ENCODE data around the gene SPATA21. TPM values are rescaled to one million over a fixed set of nuclear protein-coding genes. Genes with fewer than 3 reads are reported as not detected.
A peak's percentile ranks its signal among the peaks of the same experiment; 100 is the strongest.

SPATA21 gene
- total RNA-seq, 4 donors from 2014 or later: not detected

DNA sequence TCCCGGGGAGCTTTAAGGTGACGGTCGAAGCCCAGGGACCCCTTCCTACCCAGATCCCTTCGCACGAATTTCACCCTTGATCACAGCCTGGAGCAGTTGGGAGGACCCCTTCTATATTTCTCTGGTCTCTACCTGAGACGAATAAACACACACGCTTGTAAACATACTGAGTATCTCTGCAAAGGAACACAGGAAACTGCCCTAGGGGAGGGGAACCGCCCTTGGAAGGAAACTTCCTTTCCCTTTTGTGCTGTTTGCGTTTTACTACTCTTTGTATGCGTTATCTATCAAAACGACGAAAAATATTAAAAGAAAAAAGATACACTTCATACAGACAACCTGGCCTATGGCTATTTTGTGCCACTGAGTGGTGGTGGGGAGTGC is 4.0 kb upstream of the SPATA21 start:
- TF ChIP-seq POLR2A (IDR thresholded peaks at IDR 0.05): no peak
- TF ChIP-seq, protein P1, sequence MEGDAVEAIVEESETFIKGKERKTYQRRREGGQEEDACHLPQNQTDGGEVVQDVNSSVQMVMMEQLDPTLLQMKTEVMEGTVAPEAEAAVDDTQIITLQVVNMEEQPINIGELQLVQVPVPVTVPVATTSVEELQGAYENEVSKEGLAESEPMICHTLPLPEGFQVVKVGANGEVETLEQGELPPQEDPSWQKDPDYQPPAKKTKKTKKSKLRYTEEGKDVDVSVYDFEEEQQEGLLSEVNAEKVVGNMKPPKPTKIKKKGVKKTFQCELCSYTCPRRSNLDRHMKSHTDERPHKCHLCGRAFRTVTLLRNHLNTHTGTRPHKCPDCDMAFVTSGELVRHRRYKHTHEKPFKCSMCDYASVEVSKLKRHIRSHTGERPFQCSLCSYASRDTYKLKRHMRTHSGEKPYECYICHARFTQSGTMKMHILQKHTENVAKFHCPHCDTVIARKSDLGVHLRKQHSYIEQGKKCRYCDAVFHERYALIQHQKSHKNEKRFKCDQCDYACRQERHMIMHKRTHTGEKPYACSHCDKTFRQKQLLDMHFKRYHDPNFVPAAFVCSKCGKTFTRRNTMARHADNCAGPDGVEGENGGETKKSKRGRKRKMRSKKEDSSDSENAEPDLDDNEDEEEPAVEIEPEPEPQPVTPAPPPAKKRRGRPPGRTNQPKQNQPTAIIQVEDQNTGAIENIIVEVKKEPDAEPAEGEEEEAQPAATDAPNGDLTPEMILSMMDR (IDR thresholded peaks at IDR 0.05): no peak
- Histone ChIP-seq H3K4me1 (peaks cover 7% of the 10 kb centered on the region in 2 donors), H3K9me3 (no peaks in the 10 kb centered on the region), H3K27me3 (no peaks in the 10 kb centered on the region), H3K4me3 (replicated peaks in 1 of 3) (peak overlapping the region; percentile 37 to 89 (median 81)), H3K36me3 (peaks cover 5 to 8% of the 10 kb centered on the region in 2 donors), H3K27ac (peak overlapping the region in 2 of 3 donors; percentile 47 to 81)
- 3 to 4% methylated on average over 12 of the region's 12 CpGs for whole genome bisulfite sequencing, 2 donors
- DNase-seq: no peak
- intact Hi-C loops (cut with DNase I): loop anchor here (10.0 kb wide), 1 partner anchor 54 kb away; no protein-coding TSS in a partner anchor

DNA sequence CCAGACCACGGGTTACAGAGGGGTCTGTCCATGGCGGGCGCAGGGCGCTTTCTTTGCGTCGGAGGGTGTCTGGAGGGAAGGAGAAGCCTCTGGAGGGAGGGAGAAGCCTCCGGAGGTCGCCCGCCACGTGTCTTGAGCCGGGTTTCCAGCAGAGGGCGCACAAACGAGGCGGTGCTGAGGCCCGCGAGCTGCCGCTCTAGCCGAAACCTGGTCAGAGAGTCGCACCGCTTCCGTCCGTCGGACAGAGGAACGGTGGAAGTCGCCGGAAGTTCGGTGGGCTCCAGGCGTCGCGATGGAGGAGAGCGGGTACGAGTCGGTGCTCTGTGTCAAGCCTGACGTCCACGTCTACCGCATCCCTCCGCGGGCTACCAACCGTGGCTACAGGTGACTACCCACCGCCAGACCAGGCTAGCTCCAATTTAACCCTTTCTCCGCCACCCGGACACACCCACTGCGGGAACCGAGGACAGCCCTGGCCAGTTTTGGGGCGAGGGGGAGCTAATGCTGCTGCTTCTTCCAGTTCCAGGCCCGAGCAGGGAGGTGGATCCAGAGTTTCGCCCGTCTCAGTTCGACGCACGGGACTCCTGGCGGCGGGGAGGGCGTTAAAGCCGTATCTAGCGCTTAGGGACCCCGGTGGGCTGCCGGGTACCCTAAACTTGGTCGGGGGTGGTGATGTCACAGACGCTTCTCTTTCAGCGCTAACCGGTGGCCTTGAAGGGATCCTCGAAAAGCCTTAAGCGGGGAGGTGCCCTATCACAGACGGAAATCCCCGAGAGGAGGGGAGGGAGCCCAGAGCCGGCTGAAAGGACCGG is 3.5 kb upstream of the SPATA21 start, which contains the start of gene NECAP2:
Gene NECAP2 (plus strand): TSS at position 255 of the 812 bp plus-strand sequence. CDS start 38 bp downstream, at position 293.
- no peaks in the 10 kb centered on the region for H3K9me3 ChIP-seq
- WGBS, 2 donors: 1 to 2% methylated on average over 25 to 60 of the region's 68 CpGs
- H3K27ac ChIP-seq: peak within 1 kb of the TSS in 2 of 3 donors; percentile 47 to 81
- intact Hi-C loops (cut with DNase I): loop anchor here (10.0 kb wide), 1 partner anchor 54 kb away; no protein-coding TSS in a partner anchor
- H3K4me1 ChIP-seq: peaks cover 7% of the 10 kb centered on the region in 2 donors
- DNase-seq: peak; percentile 88 to 93
- peaks cover 5 to 7% of the 10 kb centered on the region in 2 donors for H3K36me3 ChIP-seq
- TF ChIP-seq POLR2A (IDR thresholded peaks at IDR 0.05): peak in 1 of 2 donors; percentile 56
- TF ChIP-seq, protein P1 (IDR thresholded peaks at IDR 0.05): peak; percentile 78 to 92 (median 84)
- no peaks in the 10 kb centered on the region for H3K27me3 ChIP-seq
- H3K4me3 ChIP-seq (replicated peaks in 1 of 3): peak within 1 kb of the TSS; percentile 37 to 89 (median 81)

DNA sequence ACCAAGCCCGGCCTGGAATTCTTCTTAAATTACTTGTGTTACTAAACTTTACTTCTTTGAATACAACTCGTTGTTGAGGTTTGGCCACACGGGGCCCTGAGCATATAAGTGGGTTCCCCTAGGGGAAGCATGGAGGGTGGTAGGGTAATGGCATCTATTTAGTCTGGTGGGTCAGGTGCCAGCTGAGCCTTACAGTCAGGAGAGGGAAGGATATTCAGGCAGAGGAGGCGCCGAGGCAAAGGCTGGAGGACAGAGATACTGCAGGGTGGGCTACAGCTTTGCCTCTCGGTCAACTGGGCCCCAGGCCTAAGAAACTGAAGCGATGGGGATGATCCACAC is 2.9 kb upstream of the SPATA21 start:
- H3K9me3 ChIP-seq: no peaks in the 10 kb centered on the region
- peak overlapping the region in 2 of 3 donors; percentile 47 to 81 for H3K27ac ChIP-seq
- H3K4me1 ChIP-seq: peaks cover 7% of the 10 kb centered on the region in 2 donors
- TF ChIP-seq, protein P1 (IDR thresholded peaks at IDR 0.05): no peak
- no peak for TF ChIP-seq POLR2A (IDR thresholded peaks at IDR 0.05)
- peaks cover under 1 to 5% of the 10 kb centered on the region in 2 donors for H3K36me3 ChIP-seq
- intact Hi-C loops (cut with DNase I): loop anchor here (10.0 kb wide), 1 partner anchor 55 kb away; no protein-coding TSS in a partner anchor
- H3K27me3 ChIP-seq: no peaks in the 10 kb centered on the region
- no peak overlapping the region for H3K4me3 ChIP-seq (replicated peaks in 1 of 3)
- DNase-seq: no peak
- WGBS, 2 donors: 32 to 44% methylated on average over 7 of the region's 7 CpGs

DNA sequence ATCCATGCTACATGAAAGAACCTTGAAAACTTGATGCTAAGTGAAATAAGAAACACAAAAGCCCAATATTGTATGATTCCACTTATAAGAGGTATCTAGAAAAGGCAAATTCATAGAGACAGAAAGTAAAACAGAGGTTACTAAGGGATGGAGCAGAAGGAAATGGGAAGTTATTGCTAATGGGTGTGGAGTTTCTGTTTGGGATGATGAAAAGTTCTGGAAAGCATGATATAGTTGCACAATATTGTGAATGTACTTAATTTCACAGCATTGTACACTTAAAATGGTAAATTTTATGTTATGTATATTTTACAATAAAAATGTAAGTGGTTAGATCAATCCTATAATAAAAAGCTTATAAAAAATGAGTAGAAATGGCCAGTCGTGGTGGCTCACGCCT is 1.7 kb upstream of the SPATA21 start:
- Histone ChIP-seq H3K4me3 (replicated peaks in 1 of 3) (no peak overlapping the region), H3K4me1 (peaks cover 7% of the 10 kb centered on the region in 2 donors), H3K36me3 (peaks cover 0 to 1% of the 10 kb centered on the region in 2 donors), H3K27ac (no peak overlapping the region), H3K27me3 (no peaks in the 10 kb centered on the region), H3K9me3 (no peaks in the 10 kb centered on the region)
- 84 to 91% methylated on average over 2 of the region's 2 CpGs for WGBS, 2 donors
- TF ChIP-seq POLR2A (IDR thresholded peaks at IDR 0.05): no peak
- TF ChIP-seq, protein P1 (IDR thresholded peaks at IDR 0.05): no peak
- intact Hi-C loops (cut with DNase I): no loop called here
- no peak for DNase-seq

DNA sequence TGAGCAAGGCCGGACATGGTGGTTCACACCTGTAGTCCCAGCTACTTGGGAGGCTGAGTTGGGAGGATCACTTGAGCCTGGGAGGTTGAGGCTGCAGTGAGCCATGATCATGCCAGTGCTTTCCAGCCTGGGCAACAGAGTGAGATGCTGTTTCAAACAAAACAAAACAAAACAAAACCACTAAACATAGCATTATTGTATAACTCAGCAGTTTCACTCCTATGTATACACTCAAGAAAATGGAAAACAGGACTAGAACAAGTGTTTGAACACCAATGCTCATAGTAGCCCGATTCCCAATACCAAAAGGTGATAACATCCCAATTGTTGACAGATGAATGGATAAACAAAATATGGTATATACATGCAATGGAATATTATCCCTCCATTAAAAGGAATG is 1.3 kb upstream of the SPATA21 start:
- intact Hi-C loops (cut with DNase I): no loop called here
- Histone ChIP-seq H3K4me1 (peaks cover 7% of the 10 kb centered on the region in 2 donors), H3K4me3 (replicated peaks in 1 of 3) (no peak overlapping the region), H3K9me3 (no peaks in the 10 kb centered on the region), H3K27ac (no peak overlapping the region), H3K27me3 (no peaks in the 10 kb centered on the region), H3K36me3 (no peaks in the 10 kb centered on the region)
- WGBS, 2 donors: 88 to 92% methylated on average over 2 of the region's 2 CpGs
- DNase-seq: no peak
- TF ChIP-seq, protein P1 (IDR thresholded peaks at IDR 0.05): no peak
- TF ChIP-seq POLR2A (IDR thresholded peaks at IDR 0.05): no peak

Data from thyroid gland (tissue), 4 donors.